Loucy (cell line): Measurements from ENCODE around the gene KLK12.

Experiments
- H2AFZ ChIP-seq: fragments of 200-600 bp; sonication (generic); 2 replicates; pipeline ENCODE4 v1.6.0; 2016; ENCODE audit warnings: antibody characterized with exemption, mild to moderate bottlenecking, low read length, moderate library complexity
- H3F3A ChIP-seq: fragments of 200-600 bp; 2 replicates; pipeline ENCODE4 v1.6.0; 2016; ENCODE audit warnings: antibody characterized with exemption, low read depth, mild to moderate bottlenecking
- H3K27me3 ChIP-seq: fragments of 200-600 bp; sonication (generic); 2 replicates; pipeline ENCODE4 v1.6.1; 2014; ENCODE audit warnings: low read length, mild to moderate bottlenecking; ENCODE audit not compliant: insufficient read depth, poor library complexity, severe bottlenecking
- H3K36me3 ChIP-seq: fragments of 200-600 bp; sonication (generic); 2 replicates; pipeline ENCODE4 v1.6.1; 2016; ENCODE audit warnings: low read length; ENCODE audit not compliant: insufficient read depth
- H3K4me1 ChIP-seq: fragments of 200-600 bp; sonication (generic); 2 replicates; pipeline ENCODE4 v1.5.1; 2014; ENCODE audit warnings: low read length, mild to moderate bottlenecking; ENCODE audit not compliant: insufficient read depth, poor library complexity, severe bottlenecking
- H3K4me2 ChIP-seq: fragments of 200-600 bp; sonication (generic); 2 replicates; pipeline ENCODE4 v1.6.0; 2014; ENCODE audit warnings: antibody characterized with exemption, low read length, low read depth, mild to moderate bottlenecking; ENCODE audit not compliant: poor library complexity, severe bottlenecking
- H3K4me3 ChIP-seq: fragments of 200-600 bp; sonication (generic); 2 replicates; pipeline ENCODE4 v1.5.1; 2014; ENCODE audit warnings: low read length, mild to moderate bottlenecking, mixed read lengths; ENCODE audit not compliant: poor library complexity, severe bottlenecking
- H3K79me2 ChIP-seq: fragments of 200-600 bp; sonication (generic); 2 replicates; pipeline ENCODE4 v1.6.1; 2014; ENCODE audit warnings: low read length; ENCODE audit not compliant: insufficient read depth
- H3K9ac ChIP-seq: fragments of 200-600 bp; sonication (generic); 2 replicates; pipeline ENCODE4 v1.6.0; 2014; ENCODE audit warnings: mild to moderate bottlenecking, low read depth, low read length, moderate library complexity; ENCODE audit not compliant: poor library complexity, severe bottlenecking
- H3K9me2 ChIP-seq: fragments of 200-600 bp; sonication (generic); replicated peaks from 2 replicates; pipeline ENCODE4 v1.6.1; 2016; ENCODE audit warnings: low read depth, low read length, mixed read lengths
- H3K9me3 ChIP-seq: fragments of 200-600 bp; sonication (generic); 2 replicates; pipeline ENCODE4 v1.6.1; 2014; ENCODE audit warnings: mild to moderate bottlenecking, antibody characterized with exemption, low read length, low read depth; ENCODE audit not compliant: insufficient read depth
- H4K20me1 ChIP-seq: fragments of 200-600 bp; sonication (generic); 2 replicates; pipeline ENCODE4 v1.6.0; 2014; ENCODE audit warnings: antibody characterized with exemption, low read length, mild to moderate bottlenecking; ENCODE audit not compliant: insufficient read depth, poor library complexity, severe bottlenecking
- CTCF ChIP-seq: fragments of 200-600 bp; sonication (generic); conservative IDR thresholded peaks from 2 replicates; pipeline ENCODE4 v1.5.1; 2014; ENCODE audit warnings: mild to moderate bottlenecking, antibody characterized with exemption, low read length
- EZH2phosphoT487 ChIP-seq: fragments of 200-600 bp; IDR thresholded peaks from 2 replicates; pipeline ENCODE4 v1.6.1; 2018; ENCODE audit warnings: antibody characterized with exemption, mild to moderate bottlenecking, moderate library complexity, borderline replicate concordance

KLK12 gene

GRCh38 chr19:51075998-51076397, 41.2 kb upstream of the KLK12 start:
- Histone ChIP-seq H3K9ac (no peak overlapping the region), H3K4me3 (no peak overlapping the region), H4K20me1 (no peaks in the 10 kb centered on the region), H3K9me2 (no peaks in the 10 kb centered on the region), H3K36me3 (no peaks in the 10 kb centered on the region), H3K9me3 (peaks cover 4% of the 10 kb centered on the region; the same call in 1 of the 2 replicates), H3K79me2 (no peaks in the 10 kb centered on the region), H2AFZ (no peak overlapping the region), H3K4me2 (no peak overlapping the region), H3F3A (no peaks in the 10 kb centered on the region), H3K27me3 (no peaks in the 10 kb centered on the region), H3K4me1 (no peaks in the 10 kb centered on the region)
- TF ChIP-seq EZH2phosphoT487 (no peak), CTCF (no peak)

GRCh38 chr19:51071095-51071405, 36.2 kb upstream of the KLK12 start:
- Histone ChIP-seq H4K20me1 (no peaks in the 10 kb centered on the region), H3K4me1 (no peaks in the 10 kb centered on the region), H2AFZ (no peak overlapping the region), H3K9me3 (peaks cover 4% of the 10 kb centered on the region; the same call in 1 of the 2 replicates), H3K4me2 (no peak overlapping the region), H3F3A (no peaks in the 10 kb centered on the region), H3K9ac (no peak overlapping the region), H3K9me2 (no peaks in the 10 kb centered on the region), H3K36me3 (no peaks in the 10 kb centered on the region), H3K4me3 (no peak overlapping the region), H3K79me2 (no peaks in the 10 kb centered on the region), H3K27me3 (no peaks in the 10 kb centered on the region)
- TF ChIP-seq CTCF = no peak
- no peak for TF ChIP-seq EZH2phosphoT487

- H3K4me3 ChIP-seq = no peak overlapping the region
- H3K4me1 ChIP-seq = no peaks in the 10 kb centered on the region
- TF ChIP-seq EZH2phosphoT487 (no peak), CTCF (no peak)
- no peak overlapping the region for H3K4me2 ChIP-seq
- H3K9me3 ChIP-seq = peaks cover 4% of the 10 kb centered on the region; the same call in 1 of the 2 replicates
- H3K9me2 ChIP-seq = no peaks in the 10 kb centered on the region
- no peaks in the 10 kb centered on the region for H4K20me1 ChIP-seq
- H3K27me3 ChIP-seq = no peaks in the 10 kb centered on the region
- H3F3A ChIP-seq = no peaks in the 10 kb centered on the region
- H3K79me2 ChIP-seq = no peaks in the 10 kb centered on the region
- no peak overlapping the region for H3K9ac ChIP-seq
- no peak overlapping the region for H2AFZ ChIP-seq
- H3K36me3 ChIP-seq = no peaks in the 10 kb centered on the region
These were observed 35.7 kb upstream of the KLK12 start for GRCh38 chr19:51070334-51071094.
